BLaER1 (cell line): ENCODE measurements around the gene SNX9.

Experiments
- H3K27ac ChIP-seq: shearing (Covaris generic); formaldehyde crosslinking; 2 replicates; pipeline ENCODE4 v1.8.1; 2022
- H3K27me3 ChIP-seq: shearing (Covaris generic); formaldehyde crosslinking; 2 replicates; pipeline ENCODE4 v1.8.1; 2022
- H3K36me3 ChIP-seq: shearing (Covaris generic); formaldehyde crosslinking; 2 replicates; pipeline ENCODE4 v1.8.1; 2022
- H3K4me1 ChIP-seq: shearing (Covaris generic); formaldehyde crosslinking; 2 replicates; pipeline ENCODE4 v1.8.1; 2022
- H3K4me2 ChIP-seq: shearing (Covaris generic); formaldehyde crosslinking; 2 replicates; pipeline ENCODE4 v1.8.1; 2022
- H3K4me3 ChIP-seq: shearing (Covaris generic); formaldehyde crosslinking; 2 replicates; pipeline ENCODE4 v1.8.1; 2022
- H3K9ac ChIP-seq: shearing (Covaris generic); formaldehyde crosslinking; 2 replicates; pipeline ENCODE4 v1.8.1; 2022
- H3K9me3 ChIP-seq: shearing (Covaris generic); formaldehyde crosslinking; 2 replicates; pipeline ENCODE4 v1.8.1; 2022
- H4K20me1 ChIP-seq: shearing (Covaris generic); formaldehyde crosslinking; 2 replicates; pipeline ENCODE4 v1.8.1; 2022
- Cebpa-rat ChIP-seq: shearing (Covaris generic); IDR thresholded peaks from 2 replicates; pipeline ENCODE4 v1.8.1; 2022

SNX9 gene

GRCh38 chr6:157880534-157880933, 57.5 kb downstream of the SNX9 start:
- Histone ChIP-seq H3K27me3 (no peaks in the 10 kb centered on the region; the same call in 1 of the 2 replicates), H3K9me3 (no peaks in the 10 kb centered on the region), H3K36me3 (no peaks in the 10 kb centered on the region), H3K4me2 (no peak overlapping the region), H3K27ac (no peak overlapping the region), H3K4me1 (peaks cover 14% of the 10 kb centered on the region), H3K9ac (no peak overlapping the region), H3K4me3 (no peak overlapping the region), H4K20me1 (no peaks in the 10 kb centered on the region)
- TF ChIP-seq Cebpa-rat: no peak

DNA sequence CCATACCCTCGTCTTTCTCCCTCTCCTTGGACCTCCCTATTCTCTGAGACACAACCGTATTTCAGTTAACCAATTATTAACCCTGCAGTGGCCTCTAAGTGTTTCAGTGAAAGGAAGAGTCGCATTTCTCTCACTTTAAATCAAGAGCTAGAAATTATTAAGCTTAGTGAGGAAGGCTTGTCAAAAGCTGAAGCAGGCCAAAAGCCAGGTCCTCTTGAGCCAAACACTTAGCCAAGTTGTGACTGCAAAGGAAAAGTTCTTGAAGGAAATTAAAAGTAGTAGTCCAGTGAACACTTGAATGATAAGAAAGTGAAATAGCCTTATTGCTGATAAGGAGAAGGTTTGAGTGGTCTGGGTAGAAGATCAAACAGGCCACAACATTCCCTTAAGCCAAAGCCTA, 58.3 kb downstream of the SNX9 start:
- Histone ChIP-seq H3K4me1 (peaks cover 22% of the 10 kb centered on the region), H4K20me1 (no peaks in the 10 kb centered on the region), H3K4me2 (no peak overlapping the region), H3K9me3 (no peaks in the 10 kb centered on the region), H3K27ac (no peak overlapping the region), H3K27me3 (no peaks in the 10 kb centered on the region; the same call in 1 of the 2 replicates), H3K9ac (no peak overlapping the region), H3K4me3 (no peak overlapping the region), H3K36me3 (no peaks in the 10 kb centered on the region)
- TF ChIP-seq Cebpa-rat: no peak

DNA sequence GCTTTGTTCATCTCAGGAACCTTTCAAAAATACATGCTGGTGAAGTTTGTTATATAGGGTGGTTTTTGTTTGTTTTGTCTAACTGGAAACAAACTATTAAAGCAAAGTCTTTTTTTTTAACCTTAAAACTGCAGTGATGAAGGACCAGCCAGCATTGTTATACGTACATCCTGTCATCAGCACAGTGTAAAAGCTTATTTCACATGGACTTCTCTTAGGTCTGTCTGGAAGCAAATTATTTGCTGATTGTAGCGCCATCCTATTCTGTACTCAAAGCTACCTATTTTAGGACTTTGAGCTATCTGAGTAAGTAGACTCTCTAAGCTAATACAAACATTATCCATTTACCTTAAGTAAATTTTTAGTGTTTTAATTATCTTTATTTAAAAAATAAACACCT, 61.7 kb downstream of the SNX9 start:
- Histone ChIP-seq H3K9ac (no peak overlapping the region), H3K4me3 (no peak overlapping the region), H4K20me1 (no peaks in the 10 kb centered on the region), H3K27me3 (no peaks in the 10 kb centered on the region), H3K4me1 (peaks cover 36% of the 10 kb centered on the region), H3K27ac (peak overlapping the region; percentile 11; the same call in 1 of the 2 replicates), H3K36me3 (no peaks in the 10 kb centered on the region), H3K4me2 (peak overlapping the region; percentile 63), H3K9me3 (no peaks in the 10 kb centered on the region)
- TF ChIP-seq Cebpa-rat: no peak

DNA sequence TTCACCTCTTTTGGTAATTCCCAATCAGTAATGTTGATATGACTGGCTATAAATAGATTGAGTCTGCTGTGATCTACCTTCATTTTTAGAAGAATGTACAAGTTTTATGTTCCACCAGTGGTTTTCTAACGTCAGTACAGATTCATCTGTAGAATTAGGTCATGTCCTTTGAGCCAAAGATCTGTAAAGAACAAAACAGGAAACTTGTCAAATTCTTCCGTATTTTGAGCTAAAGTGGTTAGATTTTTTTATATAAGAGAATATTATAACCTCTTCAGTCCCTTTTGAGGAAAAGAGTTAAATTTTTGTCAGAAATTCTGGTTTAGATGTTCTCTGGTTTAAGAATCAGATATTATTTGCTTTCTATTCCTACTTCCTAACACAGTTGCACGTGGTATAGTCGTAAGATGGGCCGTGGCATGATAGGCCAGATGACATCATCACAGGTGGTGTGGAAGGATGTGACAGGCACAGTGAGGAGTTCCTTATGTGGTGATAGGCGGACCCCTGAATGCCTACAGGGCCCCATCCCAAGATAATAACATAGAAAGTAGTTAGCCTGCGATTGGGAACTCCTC, 62.3 kb downstream of the SNX9 start:
- H3K4me2 ChIP-seq: peak overlapping the region; percentile 63
- no peak overlapping the region for H3K9ac ChIP-seq
- no peaks in the 10 kb centered on the region for H3K36me3 ChIP-seq
- H3K27ac ChIP-seq: peak overlapping the region; percentile 46
- peaks cover 36% of the 10 kb centered on the region for H3K4me1 ChIP-seq
- H3K4me3 ChIP-seq: no peak overlapping the region
- no peaks in the 10 kb centered on the region for H3K27me3 ChIP-seq
- H3K9me3 ChIP-seq: no peaks in the 10 kb centered on the region
- no peak for TF ChIP-seq Cebpa-rat
- no peaks in the 10 kb centered on the region for H4K20me1 ChIP-seq

DNA sequence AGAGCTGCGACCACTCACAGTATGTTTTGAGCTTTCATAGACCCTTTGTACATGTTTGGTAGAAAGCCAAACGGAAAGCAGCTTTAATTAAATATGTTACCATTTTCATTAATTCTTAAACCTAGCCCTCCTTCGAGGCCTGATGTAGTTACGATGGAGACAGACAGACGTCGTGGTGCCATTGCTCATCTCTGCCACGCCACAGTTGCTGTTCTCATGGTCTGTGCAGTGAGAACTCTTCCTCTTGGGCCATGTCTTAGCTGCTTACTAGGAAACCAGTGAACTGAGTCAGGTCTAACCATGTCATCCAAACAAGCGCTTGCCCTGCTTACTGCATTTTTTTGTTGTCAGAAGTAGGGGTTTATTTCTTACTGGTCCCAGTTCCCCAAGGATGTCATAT, 62.8 kb downstream of the SNX9 start:
- H3K9ac ChIP-seq: no peak overlapping the region
- H3K4me2 ChIP-seq: peak overlapping the region; percentile 63
- H3K27ac ChIP-seq: peak overlapping the region; percentile 46; the same call in 1 of the 2 replicates
- H3K36me3 ChIP-seq: no peaks in the 10 kb centered on the region
- no peak overlapping the region for H3K4me3 ChIP-seq
- H3K4me1 ChIP-seq: peaks cover 36% of the 10 kb centered on the region
- H4K20me1 ChIP-seq: no peaks in the 10 kb centered on the region
- no peaks in the 10 kb centered on the region for H3K9me3 ChIP-seq
- TF ChIP-seq Cebpa-rat: no peak
- no peaks in the 10 kb centered on the region for H3K27me3 ChIP-seq

DNA sequence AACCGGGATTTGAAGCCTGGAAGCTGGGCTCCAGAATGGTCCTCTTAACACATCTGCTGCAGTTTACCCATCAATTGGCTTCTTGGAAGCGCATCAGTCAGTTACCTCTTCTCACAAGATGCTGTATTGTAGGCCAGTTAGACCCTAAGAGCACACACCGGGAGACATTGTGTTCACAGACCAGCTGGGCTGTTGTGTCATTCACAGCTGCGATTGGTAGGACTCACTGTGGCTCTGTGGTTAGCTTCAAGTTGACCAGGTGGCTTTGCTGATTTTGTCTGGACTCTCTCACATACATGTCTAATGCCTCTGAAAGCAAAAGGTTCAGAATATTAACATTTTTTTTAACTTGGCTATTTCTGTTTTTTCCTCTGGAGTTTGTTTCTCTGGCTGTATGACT, 64.8 kb downstream of the SNX9 start:
- H3K4me2 ChIP-seq: peak overlapping the region; percentile 17; the same call in 1 of the 2 replicates
- no peak overlapping the region for H3K4me3 ChIP-seq
- no peak for TF ChIP-seq Cebpa-rat
- no peaks in the 10 kb centered on the region for H3K9me3 ChIP-seq
- peaks cover 36% of the 10 kb centered on the region for H3K4me1 ChIP-seq
- no peaks in the 10 kb centered on the region for H3K36me3 ChIP-seq
- H3K27ac ChIP-seq: no peak overlapping the region
- H3K27me3 ChIP-seq: no peaks in the 10 kb centered on the region
- H3K9ac ChIP-seq: no peak overlapping the region
- H4K20me1 ChIP-seq: no peaks in the 10 kb centered on the region

- Histone ChIP-seq H4K20me1 (no peaks in the 10 kb centered on the region), H3K27me3 (no peaks in the 10 kb centered on the region), H3K27ac (no peak overlapping the region), H3K9me3 (no peaks in the 10 kb centered on the region), H3K36me3 (no peaks in the 10 kb centered on the region), H3K4me1 (peaks cover 10% of the 10 kb centered on the region; the same call in 1 of the 2 replicates), H3K9ac (no peak overlapping the region), H3K4me2 (no peak overlapping the region), H3K4me3 (no peak overlapping the region)
- no peak for TF ChIP-seq Cebpa-rat
Observed at GRCh38 chr6:157891544-157892362, 68.7 kb downstream of the SNX9 start.

- no peak overlapping the region for H3K4me2 ChIP-seq
- no peaks in the 10 kb centered on the region for H3K27me3 ChIP-seq
- no peaks in the 10 kb centered on the region for H3K36me3 ChIP-seq
- peaks cover 10% of the 10 kb centered on the region; the same call in 1 of the 2 replicates for H3K4me1 ChIP-seq
- H3K27ac ChIP-seq: no peak overlapping the region
- H3K9me3 ChIP-seq: no peaks in the 10 kb centered on the region
- no peaks in the 10 kb centered on the region for H4K20me1 ChIP-seq
- TF ChIP-seq Cebpa-rat: no peak
- H3K9ac ChIP-seq: no peak overlapping the region
- no peak overlapping the region for H3K4me3 ChIP-seq
Observed at GRCh38 chr6:157892363-157892877, 69.4 kb downstream of the SNX9 start.

- H3K4me1 ChIP-seq: peaks cover 2% of the 10 kb centered on the region; the same call in 1 of the 2 replicates
- H4K20me1 ChIP-seq: no peaks in the 10 kb centered on the region
- no peak overlapping the region for H3K4me2 ChIP-seq
- no peak overlapping the region for H3K9ac ChIP-seq
- H3K36me3 ChIP-seq: no peaks in the 10 kb centered on the region
- H3K27me3 ChIP-seq: no peaks in the 10 kb centered on the region
- H3K9me3 ChIP-seq: no peaks in the 10 kb centered on the region
- H3K4me3 ChIP-seq: no peak overlapping the region
- TF ChIP-seq Cebpa-rat: no peak
- no peak overlapping the region for H3K27ac ChIP-seq
Observed at GRCh38 chr6:157893238-157893637, 70.2 kb downstream of the SNX9 start.

GRCh38 chr6:157895585-157895984, 72.5 kb downstream of the SNX9 start:
- no peak for TF ChIP-seq Cebpa-rat
- Histone ChIP-seq H3K9ac (no peak overlapping the region), H4K20me1 (no peaks in the 10 kb centered on the region), H3K27ac (no peak overlapping the region), H3K4me3 (no peak overlapping the region), H3K4me1 (0 out of 2 replicates have a peak, but pooled peaks cover 6% of the 10 kb centered on the region), H3K4me2 (no peak overlapping the region), H3K36me3 (no peaks in the 10 kb centered on the region), H3K9me3 (no peaks in the 10 kb centered on the region), H3K27me3 (no peaks in the 10 kb centered on the region)
